Spleen (tissue), 7 donors: ENCODE data around the gene SLC25A13.

ENCODE experiments used
- POLR2A ChIP-seq, 3 donors: fragments of 450-650 bp; IDR thresholded peaks; one replicate each; pipeline ENCODE4 v1.5.1; 2017; ENCODE audit warnings: antibody characterized with exemption in 3 of 3, mild to moderate bottlenecking in 1 of 3
- POLR2AphosphoS5 ChIP-seq, 3 donors: sonication (generic); formaldehyde crosslinking; IDR thresholded peaks; one replicate each; pipeline ENCODE4 v1.5.1; 2017; ENCODE audit warnings: antibody characterized with exemption in 3 of 3
- TF ChIP-seq, protein P1 (sequence below), 11 experiments: fragments of 200-600 bp in 7 of 11; fragments of 450-650 bp in 4 of 11; sonication (generic) in 4 of 11; IDR thresholded peaks in 8 of 11; conservative IDR thresholded peaks in 3 of 11; 1 replicate in 7 of 11; 2 replicates in 4 of 11; pipeline versions ENCODE4 v1.4.0 to v1.8.0; 2016 to 2021; ENCODE audit warnings: antibody characterized with exemption in 11 of 11, inconsistent platforms in 4 of 11, mild to moderate bottlenecking in 1 of 11
- donor health status: DM: no; HTN: no; CAD: no; lungs with moderate emphysema.
- donor health status: DM: no; HTN: no; CAD: no.
- donor health status: DM: no; HTN: no; CAD: no.

DNA sequence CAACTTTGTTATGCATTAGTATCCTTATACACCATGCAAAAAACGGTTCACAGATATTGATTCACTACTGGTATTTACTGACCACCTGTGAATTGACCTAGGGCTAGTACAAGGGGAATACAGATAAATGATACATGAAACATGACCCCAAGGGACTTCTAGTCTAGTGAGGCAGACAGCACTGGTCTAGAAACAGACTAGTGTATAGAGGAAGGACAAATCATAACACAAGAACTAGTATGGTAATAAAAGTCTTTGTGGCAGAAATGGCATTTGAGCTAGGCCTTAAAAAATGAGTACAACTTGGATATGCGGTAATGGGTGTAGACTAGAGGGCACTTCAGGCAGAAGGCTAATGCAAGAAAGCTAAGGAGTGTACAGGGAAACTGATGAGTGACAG is 86.6 kb downstream of the SLC25A13 start:
- TF ChIP-seq, protein P1, sequence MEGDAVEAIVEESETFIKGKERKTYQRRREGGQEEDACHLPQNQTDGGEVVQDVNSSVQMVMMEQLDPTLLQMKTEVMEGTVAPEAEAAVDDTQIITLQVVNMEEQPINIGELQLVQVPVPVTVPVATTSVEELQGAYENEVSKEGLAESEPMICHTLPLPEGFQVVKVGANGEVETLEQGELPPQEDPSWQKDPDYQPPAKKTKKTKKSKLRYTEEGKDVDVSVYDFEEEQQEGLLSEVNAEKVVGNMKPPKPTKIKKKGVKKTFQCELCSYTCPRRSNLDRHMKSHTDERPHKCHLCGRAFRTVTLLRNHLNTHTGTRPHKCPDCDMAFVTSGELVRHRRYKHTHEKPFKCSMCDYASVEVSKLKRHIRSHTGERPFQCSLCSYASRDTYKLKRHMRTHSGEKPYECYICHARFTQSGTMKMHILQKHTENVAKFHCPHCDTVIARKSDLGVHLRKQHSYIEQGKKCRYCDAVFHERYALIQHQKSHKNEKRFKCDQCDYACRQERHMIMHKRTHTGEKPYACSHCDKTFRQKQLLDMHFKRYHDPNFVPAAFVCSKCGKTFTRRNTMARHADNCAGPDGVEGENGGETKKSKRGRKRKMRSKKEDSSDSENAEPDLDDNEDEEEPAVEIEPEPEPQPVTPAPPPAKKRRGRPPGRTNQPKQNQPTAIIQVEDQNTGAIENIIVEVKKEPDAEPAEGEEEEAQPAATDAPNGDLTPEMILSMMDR (IDR thresholded peaks at IDR 0.05 in 8 of 11, conservative IDR thresholded peaks at IDR 0.05 in 3 of 11): no peak
- TF ChIP-seq POLR2A (IDR thresholded peaks at IDR 0.05) (no peak), POLR2AphosphoS5 (IDR thresholded peaks at IDR 0.05) (no peak)
